Measurements from ENCODE around the gene TIGD3.
A peak's percentile ranks its signal among the peaks of the same experiment; 100 is the strongest.
"Not testable (repeated sequence)": the region's sequence is repeated elsewhere in the genome, so short reads cannot be mapped to it uniquely, and the experiment has no call there.

TIGD3 gene

DNA sequence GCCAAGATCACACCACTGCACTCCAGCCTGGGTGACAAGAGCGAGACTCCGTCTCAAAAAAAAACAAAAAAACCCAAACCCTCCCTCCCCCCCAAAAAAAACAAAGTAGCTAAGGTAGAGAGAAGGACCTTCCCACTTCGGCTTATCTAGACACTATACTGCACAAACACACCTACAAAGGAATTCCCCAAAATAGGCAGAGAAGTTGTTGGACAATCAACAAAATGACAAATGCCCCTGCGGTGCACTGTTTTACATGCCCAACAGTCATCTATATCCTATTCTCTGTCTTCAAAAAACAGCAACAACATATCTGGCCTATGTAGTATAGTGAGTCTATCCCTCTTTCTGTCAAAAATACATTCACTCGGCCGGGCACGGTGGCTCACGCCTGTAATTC is 27.5 kb upstream of the TIGD3 start:
- DNase-seq: no peak

DNA sequence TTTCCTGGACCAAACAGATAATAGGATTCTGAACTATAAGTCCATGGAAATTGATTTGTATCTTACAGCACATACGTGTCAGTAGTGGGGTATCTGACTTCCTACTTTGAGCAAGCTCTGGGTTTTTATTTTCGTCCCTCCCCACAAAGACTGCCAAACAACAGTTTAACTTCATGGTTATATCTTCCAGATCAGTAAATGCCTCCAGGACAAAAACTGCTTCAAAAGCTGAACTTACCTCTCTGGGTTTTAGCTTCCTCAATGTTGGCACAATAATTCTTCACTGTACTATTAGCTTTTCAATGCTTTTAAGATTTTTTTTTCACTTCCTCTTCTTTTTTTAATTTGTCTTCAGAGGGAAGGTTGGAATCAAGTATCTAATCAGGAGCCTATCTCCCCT is 25.1 kb upstream of the TIGD3 start:
- no peak for DNase-seq

DNA sequence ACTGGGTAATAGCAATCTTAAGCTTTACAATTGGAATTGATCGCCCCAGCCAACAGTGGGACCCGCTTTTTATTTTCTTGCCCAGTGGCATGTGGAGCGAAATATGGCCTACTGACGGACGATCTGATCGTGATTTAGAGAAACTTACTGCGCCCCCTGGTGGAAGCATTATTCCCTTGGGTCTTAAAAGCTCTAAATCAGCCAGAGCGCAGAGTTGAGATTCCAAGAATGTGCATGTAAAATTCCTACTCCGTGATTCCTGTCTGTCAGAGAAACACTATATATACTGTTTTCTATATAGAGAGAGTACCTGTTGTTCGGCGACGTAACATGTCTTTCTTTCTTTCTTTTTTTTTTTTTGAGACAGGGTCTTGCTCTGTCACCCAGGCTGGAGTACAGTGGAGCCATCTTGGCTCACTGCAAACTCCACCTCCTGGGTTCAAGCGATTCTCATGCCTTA is 24.6 kb upstream of the TIGD3 start:
- DNase-seq: peak; percentile 99

DNA sequence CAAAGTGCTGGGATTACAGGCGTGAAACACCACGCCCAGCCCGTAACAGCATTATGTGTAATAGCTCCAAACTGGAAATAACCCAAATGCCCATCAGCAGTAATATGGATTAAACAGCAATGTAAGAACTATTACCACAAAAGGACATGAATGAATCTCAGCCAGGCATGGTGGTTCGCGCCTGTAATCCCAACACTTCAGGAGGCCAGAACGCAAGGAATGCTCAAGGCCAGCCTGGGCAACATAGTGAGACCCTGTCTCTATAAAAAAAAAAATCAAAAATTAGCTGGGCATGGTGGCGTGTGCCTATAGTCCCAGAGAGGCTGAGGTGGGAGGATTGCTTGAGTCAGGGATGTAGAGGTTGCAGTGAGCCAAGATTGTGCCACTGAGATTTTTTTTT is 24.0 kb upstream of the TIGD3 start:
- no peak for DNase-seq

DNA sequence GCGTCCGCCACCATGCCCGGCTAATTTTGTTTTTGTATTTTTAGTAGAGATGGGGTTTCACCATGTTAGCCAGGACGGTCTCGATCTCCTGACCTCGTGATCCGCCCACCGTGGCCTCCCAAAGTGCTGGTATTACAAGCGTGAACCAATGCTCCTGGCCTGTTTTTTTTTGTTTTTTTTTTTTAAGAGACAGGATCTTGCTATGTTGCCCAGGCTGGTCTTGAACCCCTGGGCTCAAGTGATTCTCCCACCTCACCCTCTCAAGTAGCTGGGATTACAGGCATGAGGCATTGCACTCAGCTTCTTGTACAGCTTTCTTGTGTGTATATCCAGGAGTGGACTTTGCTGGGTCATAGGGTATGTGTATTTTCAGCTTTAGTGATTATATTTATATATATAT is 22.0 kb upstream of the TIGD3 start:
- not testable (repeated sequence) for DNase-seq

DNA sequence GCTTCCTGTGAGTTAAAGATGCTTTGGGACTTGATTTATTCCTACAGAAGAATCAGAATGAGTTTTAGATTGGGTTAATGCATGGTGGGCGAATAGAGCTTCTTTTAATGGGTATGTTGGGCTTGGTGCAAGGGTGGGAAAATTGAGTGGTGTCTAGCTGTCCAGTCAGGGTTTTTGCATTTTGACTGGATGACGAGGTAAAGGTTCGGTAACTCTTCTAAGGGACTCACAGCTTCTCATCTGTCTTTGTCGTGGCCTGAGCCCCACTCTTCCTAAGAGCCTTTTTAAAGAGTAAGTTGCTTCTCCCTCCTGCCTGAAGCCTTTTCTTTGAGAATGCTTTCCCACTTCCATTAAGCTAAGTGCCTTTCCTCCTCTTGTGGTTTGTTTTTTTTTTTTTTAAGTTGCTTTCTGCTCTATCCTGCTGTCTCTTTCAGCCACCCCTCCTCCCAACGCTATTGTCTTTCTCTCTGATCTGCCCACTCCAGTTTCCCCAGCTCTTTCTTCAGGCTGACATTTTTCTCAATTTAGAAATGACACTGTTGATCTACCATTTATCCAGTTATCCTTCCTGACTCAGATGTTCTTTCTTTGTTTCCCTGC is 19.8 kb upstream of the TIGD3 start:
- DNase-seq: peak; percentile 18

DNA sequence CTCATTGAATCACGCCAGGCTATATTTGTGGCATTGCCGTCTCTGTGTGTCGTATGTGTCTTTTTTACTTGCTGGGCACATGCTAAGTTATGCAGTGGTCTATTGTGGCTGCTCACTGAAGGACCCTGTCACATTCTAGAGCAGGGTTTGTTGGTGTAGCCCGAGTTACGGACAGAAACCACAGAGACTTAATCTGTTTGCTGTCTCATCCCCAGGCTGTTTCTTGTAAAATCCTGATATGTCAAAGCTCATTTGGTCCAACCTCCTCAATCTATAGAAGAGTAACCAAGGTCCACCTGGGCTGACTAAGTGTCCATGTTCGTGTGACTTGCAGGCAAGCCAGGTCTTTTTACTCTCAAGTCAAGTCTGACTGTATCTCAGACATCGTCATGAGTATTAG is 15.9 kb upstream of the TIGD3 start:
- DNase-seq: peak; percentile 47

DNA sequence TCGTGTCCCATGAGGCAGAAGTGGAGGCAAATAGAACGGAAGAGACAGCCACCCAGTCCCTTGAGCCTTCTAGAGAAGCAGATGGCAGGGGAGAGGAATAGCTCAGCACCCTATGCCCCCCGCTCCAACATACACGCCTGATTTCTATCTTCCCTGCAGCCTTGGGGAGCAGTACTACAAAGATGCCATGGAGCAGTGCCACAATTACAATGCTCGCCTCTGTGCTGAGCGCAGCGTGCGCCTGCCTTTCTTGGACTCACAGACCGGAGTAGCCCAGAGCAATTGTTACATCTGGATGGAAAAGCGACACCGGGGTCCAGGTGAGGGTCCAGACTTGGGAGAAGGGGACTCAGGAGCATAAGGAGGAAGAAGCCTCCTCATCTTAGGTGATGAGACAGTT is 14.3 kb upstream of the TIGD3 start:
- no peak for DNase-seq

DNA sequence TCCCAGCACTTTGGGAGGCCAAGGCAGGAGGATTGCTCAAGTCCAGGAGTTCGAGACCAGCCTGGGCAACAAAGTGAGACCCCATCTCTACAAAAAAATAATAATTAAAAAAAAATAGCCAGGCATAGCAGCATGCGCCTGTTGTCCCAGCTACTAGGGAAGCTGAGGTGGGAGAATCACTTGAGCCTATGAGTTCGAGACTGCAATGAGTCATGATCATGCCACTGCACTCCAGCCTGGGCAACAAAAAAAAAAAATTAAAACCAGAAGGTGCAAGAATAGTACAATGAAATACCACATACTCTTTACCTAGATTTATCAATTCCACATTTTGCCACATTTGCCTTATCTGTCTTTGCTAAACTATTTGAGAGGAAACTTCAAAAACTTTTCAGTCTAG is 12.7 kb upstream of the TIGD3 start:
- no peak for DNase-seq

DNA sequence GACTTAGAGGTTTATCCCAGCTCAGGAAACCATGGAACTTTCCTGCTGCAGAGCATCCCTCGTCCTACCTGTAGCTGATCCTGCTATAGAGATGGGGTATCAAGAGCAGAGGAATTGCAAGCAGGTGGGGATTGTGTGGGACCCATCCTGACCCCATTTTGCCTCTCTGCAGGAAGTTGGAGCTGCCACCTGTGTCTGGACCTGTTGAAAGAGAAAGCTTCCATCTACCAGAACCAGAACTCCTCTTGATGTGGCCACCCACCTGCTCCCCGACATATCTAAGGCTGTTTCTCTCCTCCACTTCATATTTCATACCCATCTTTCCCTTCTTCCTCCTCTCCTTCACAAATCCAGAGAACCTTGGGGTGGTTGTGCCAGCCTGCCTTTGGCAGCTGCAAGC is 3.0 kb upstream of the TIGD3 start:
- DNase-seq: no peak

DNA sequence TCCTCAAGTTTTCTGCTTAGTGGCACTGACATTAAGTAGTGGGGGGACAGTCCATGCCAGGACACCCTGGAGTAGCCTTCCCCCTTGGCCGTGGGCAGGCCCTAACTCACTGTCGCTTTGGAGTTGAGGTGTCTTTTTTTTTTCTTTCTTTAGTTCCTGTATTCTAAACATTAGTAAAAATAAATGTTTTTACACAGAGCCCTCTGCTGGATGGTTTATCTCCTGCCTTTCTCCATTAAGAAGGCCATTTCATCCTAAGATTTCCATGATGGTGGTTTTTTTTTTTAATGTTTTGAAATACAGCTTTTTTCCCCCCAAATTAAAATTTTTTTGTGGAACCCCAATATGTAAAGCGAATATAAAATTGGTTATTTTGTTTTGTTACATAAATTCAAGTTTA is 1.8 kb upstream of the TIGD3 start:
- DNase-seq: peak; percentile 65

DNA sequence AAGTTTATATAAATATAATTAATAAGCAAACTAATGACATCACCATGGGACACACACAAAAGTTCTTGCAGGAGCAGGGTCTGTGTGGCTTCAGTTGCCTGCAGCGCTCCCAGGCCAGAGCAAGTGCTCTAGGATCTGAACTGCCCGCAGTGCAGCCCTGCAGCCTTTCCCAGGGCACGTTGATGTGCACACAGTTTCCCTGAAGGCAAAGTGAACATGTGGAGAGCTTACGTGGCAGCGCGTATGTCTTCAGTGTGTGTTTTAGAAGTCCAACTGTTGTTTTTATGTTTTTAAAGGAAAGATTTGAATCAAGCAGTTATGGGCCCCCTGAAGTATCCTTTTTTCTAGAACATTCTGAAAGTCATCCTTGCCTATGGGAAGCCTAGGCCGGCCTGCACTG is 1.2 kb upstream of the TIGD3 start:
- DNase-seq: no peak

DNA sequence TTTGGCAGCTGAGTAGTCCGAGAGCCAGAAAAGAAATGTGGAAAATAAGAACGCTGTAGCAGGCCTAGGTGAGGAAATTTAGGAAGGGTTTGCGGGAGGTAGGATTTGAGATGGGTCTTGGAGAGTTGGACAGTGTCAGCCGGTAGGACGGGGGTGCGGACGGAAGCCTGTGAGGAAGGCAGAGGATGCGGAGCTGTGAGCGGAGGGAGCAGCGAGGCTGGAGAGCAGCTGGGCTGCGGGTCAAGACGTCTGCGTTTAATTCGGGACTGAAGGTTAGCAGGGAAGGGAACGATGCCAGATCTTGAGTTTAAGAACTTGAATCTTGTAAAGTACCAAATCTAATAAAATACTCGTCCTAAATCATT is 669 bp upstream of the TIGD3 start:
- no peak for DNase-seq

DNA sequence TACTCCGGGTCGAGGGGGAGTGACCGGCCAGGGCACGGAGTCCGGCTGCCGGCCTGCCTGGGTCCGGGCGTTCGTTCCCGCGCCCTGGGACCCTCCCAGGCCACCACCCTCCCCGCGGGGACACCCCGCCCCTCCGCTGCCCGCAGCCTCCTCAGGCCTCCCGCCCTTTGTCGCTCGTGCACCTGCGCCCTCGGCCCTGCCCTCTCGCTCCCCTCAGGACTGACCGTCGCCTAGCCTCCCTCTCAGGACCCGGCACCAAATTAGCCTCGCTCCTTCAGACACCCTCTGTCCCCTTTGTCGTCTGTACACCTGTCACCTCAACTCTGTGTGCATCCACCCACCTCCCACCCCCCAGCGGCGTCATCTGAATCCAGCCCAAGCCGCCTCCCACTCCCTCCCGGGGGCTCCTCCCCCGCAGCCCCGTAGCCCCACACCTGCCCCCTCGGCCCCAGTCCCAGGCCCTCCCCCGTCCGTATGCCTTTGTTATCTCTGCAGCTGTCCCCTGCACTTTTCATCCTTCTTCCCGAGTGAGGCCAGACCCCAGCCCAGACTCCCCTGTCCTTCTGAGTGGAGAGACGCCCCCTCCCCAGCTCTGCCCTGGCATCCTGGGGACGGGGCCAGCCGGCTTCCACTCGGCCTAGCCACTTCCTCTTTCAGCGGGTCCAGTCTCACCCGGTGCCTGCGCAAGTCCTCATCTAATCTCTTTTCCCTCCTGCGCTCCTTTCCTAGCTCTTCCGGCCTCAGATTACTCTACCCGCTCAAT is 643 bp downstream of the TIGD3 start:
- peak; percentile 69 for DNase-seq

DNA sequence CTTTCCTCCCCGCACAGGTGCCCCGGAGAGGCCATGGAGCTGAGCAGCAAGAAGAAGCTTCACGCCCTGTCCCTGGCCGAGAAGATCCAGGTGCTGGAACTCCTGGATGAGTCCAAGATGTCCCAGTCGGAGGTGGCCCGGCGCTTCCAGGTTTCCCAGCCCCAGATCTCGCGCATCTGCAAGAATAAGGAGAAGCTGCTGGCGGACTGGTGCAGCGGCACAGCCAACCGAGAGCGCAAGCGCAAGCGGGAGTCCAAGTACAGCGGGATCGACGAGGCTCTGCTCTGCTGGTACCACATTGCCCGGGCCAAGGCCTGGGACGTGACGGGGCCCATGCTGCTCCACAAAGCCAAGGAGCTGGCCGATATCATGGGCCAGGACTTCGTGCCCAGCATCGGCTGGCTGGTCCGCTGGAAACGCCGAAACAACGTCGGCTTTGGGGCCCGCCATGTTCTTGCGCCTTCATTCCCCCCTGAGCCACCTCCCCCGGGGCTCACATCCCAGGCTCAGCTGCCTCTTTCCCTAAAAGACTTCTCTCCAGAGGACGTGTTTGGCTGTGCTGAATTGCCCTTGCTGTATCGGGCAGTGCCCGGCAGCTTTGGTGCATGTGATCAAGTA is 1.3 kb downstream of the TIGD3 start:
- no peak for DNase-seq

DNA sequence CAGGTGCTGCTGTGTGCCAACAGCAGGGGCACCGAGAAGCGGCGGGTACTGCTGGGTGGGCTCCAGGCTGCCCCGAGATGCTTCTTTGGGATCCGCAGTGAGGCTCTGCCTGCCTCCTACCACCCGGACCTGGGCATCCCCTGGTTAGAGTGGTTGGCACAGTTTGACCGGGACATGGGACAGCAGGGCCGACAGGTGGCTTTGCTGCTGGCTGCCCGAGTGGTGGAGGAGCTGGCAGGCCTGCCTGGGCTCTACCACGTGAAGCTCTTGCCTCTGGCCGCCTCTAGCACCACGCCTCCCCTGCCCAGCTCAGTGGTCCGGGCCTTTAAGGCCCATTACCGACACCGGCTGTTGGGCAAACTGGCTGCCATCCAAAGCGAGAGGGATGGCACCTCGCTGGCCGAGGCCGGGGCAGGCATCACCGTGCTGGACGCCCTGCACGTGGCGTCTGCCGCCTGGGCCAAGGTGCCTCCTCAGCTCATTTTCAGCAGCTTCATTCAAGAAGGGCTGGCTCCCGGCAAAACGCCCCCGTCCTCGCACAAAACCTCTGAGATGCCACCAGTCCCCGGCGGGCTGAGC is 1.9 kb downstream of the TIGD3 start:
- no peak for DNase-seq

DNA sequence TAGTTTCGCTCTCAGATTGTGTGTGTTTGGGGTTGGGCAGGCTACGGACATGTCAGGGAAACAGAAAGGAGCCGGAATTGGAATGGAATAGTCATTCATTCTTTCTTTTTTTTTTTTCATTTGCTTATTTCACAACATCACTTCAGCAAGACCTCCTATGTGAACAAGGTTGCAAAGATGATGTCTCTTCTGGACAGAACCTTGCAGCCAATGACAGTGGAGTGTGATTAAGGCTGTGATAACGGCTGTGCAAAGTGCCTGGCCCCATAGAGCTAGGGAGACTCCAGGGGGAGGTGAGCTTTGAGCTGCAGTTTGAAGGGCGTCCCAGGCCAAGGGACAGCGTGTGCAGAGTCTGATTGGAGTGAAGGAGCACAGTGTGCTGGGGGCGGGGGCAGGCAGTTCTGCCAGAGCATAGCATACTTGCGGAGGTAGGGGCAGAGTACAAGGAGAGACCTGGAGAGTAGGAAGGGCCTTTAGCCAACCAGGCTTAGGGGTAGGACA is 3.4 kb downstream of the TIGD3 start:
- no peak for DNase-seq

DNA sequence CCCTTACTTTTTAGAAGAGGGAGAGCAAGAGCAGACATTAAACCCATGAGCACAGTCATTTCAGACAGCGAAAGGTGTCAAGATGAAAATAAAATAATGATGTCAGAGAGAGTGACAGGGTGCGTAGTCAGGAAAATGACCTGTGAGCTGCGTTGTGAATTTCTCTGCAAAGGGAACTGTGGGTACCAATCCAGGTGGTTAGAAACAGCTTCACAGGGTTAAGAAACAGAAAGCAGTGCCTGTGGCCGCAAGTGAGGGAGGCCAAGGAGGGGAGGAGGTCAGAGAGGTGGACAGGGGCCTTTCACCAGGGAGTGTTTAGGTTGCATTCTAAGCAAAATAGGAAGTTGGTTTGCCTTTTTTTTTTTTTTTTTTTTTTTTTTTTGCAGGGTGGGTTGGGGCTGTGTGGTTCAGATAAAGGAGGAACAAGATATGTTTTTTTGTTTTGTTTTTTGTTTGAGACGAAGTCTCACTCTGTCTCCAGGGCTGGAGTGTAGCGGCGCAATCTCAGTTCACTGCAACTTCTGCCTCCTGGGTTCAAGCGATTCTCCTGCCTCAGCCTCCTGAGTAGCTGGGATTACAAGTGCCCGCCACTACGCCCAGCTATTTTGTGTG is 7.9 kb downstream of the TIGD3 start:
- DNase-seq: peak; percentile 80

DNA sequence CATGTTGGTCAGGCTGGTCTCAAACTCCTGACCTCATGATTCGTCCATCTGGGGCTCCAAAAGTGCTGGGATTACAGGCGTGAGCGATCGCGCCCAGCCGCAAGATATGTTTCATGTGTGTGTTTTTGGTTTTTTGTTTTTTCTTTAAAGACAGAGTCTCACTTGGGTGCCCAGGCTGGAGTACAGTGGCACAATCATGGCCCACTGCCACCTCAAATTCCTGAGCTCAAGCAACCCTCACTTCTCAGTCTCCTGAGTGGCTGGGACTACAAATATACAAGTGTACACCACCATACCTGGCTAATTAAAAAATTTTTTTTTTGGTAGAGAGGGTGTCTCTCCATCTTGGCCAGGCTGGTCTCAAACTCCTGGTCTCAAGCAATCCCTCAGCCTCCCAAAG is 8.4 kb downstream of the TIGD3 start:
- no peak for DNase-seq

DNA sequence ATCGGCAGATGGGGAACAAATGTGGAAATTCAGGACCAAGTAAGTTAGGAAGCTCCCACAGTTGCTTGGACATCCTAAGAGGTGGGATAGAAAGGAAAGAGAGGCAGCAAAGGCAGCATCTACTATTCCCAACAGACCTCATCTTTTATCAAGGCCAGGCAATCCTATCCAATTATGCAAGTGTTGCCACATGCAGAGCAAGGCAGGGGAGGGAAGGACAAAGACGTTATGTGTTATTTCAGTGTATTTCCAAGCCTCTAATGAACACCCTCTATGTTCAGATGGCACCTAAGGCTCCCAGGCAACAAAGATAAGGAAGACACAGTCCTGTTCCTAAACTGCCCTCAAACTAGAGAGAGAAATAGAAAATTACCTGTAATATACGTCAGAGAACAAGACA is 9.2 kb downstream of the TIGD3 start:
- no peak for DNase-seq

DNA sequence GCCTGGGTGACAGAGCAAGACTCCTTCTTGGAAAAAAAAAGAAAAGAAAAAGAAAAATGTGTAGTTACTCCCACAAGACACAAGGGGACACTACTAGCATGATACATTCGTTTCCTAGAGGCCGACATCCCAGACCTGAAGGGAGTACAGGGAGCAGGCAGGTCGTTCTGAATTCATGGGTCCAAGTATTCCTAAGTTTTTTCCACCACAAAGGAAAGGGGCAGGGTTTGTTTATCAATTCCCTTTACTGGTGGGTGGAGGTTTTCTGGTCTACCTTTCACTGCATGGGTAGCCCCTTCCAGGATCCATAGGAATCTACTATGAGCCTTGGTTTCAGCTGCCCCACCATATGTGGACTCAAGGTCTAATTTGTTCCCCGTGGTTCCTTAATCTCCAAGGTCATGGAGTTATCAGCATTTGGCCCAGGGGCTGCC is 11.8 kb downstream of the TIGD3 start:
- peak; percentile 92 for DNase-seq

DNA sequence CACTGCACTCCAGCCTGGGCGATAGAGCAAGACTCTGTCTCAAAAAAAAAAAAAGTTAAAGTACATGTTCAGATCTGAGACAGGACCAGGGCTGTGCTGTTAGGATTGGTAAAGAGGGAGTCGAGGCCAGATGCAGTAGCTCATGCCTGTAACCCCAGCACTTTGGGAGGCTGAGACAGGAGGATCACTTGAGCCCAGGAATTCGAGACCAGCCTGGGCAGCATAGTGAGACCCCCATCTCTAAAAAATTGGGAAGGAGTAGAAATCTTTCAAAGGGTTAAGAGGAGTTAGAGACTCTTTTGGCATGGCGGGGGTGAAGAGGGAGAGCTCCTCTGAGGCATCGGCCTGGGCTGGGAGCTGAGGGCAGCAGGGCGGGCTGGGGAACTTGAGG is 16.1 kb downstream of the TIGD3 start:
- no peak for DNase-seq

DNA sequence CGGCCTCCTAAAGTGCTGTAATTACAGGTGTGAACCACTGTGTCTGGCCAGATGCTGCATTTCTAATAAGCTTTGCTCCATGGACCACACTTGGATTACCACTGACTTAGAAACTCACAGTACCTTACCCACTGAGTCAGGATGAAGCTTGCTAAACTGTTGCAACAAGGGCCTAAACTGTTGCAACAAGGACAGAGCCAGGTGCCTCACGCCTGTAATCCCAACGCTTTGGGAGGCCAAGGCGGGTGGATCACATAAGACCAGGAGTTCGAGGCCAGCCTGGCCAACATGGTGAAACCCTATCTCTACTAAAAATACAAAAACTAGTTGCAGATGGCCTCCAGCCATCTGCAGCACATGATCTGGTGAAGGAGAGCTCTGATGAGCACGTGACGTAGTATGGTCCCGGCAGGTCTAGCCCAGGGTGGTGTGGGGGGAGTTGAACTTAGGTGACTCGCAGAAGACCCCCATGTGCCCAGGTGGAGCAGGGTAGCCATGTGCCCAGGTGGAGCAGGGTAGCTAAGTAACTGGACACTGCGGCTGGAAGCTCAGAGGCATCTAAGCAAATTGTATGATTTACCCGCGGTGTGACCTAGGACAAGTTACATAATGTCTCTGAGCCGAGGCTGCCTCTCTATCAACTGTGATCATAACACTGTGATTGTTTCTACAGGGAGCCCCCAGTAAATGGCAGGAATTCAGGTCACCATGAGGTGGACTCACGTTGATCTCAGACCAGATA is 19.5 kb downstream of the TIGD3 start:
- no peak for DNase-seq
